T-helper 17 cell (primary cell): ENCODE results near the gene TPBGL. TPM values are rescaled to one million over a fixed set of nuclear protein-coding genes. Genes with fewer than 3 reads are reported as not detected.

Experiments used
- ATAC-seq: fragments of 150-1000 bp; cut with Tn5 transposase; 2 replicates; pipeline ENCODE4 v1.10.0; 2021; ENCODE audit warnings: mild to moderate bottlenecking, moderate library complexity
- DNase-seq, 3 donors: peaks; one replicate each; pipeline versions ENCODE4 v3.0.0 to v3.0.0-alpha.2; 2020 to 2021
- H3K9me3 ChIP-seq: one replicate; pipeline ENCODE4 v1.7.0; 2013; ENCODE audit warnings: low read length, mild to moderate bottlenecking; ENCODE audit not compliant: control insufficient read depth, poor library complexity, severe bottlenecking
- H3K27ac Mint-ChIP-seq: one replicate; pipeline ENCODE4 v1.8.0; 2022; ENCODE audit warnings: mild to moderate bottlenecking, moderate library complexity, mixed read lengths
- H3K27me3 Mint-ChIP-seq: one replicate; pipeline ENCODE4 v1.8.0; 2022; ENCODE audit warnings: mixed read lengths
- H3K36me3 Mint-ChIP-seq: one replicate; pipeline ENCODE4 v1.8.0; 2022; ENCODE audit warnings: low read depth, mixed read lengths
- H3K4me1 Mint-ChIP-seq: one replicate; pipeline ENCODE4 v1.8.0; 2022; ENCODE audit warnings: mild to moderate bottlenecking, mixed read lengths
- H3K4me3 Mint-ChIP-seq: one replicate; pipeline ENCODE4 v1.8.0; 2022; ENCODE audit warnings: mild to moderate bottlenecking, moderate library complexity, mixed read lengths
- total RNA-seq, 4 donors: library from RNA in 2 of 4; stranded (reverse) in 2 of 4; gene quantifications; one replicate each; pipeline ENCODE4 v1.2.3 and lab custom pipeline; 2022 to 2026

The TPBGL gene
- total RNA-seq, 2 donors from 2014 or later: 0.42 to 0.60 TPM

GRCh38 chr11:75201771-75202170, 38.8 kb upstream of the TPBGL start:
- Mint-ChIP-seq H3K36me3 (no peaks in the 10 kb centered on the region), H3K27me3 (peaks cover 21% of the 10 kb centered on the region), H3K4me3 (no peak overlapping the region), H3K27ac (no peak overlapping the region), H3K4me1 (no peaks in the 10 kb centered on the region)
- DNase-seq (no peak), ATAC-seq (no peak)
- no peaks in the 10 kb centered on the region for H3K9me3 ChIP-seq

- DNase-seq (no peak), ATAC-seq (no peak)
- peaks cover 17% of the 10 kb centered on the region for H3K27me3 Mint-ChIP-seq
- no peak overlapping the region for H3K4me3 Mint-ChIP-seq
- H3K4me1 Mint-ChIP-seq: no peaks in the 10 kb centered on the region
- no peaks in the 10 kb centered on the region for H3K36me3 Mint-ChIP-seq
- no peaks in the 10 kb centered on the region for H3K9me3 ChIP-seq
- H3K27ac Mint-ChIP-seq: no peak overlapping the region
Observed at GRCh38 chr11:75202195-75202594, 38.4 kb upstream of the TPBGL start.

GRCh38 chr11:75203138-75203537, 37.4 kb upstream of the TPBGL start:
- Mint-ChIP-seq H3K27ac (no peak overlapping the region), H3K4me3 (no peak overlapping the region), H3K36me3 (no peaks in the 10 kb centered on the region), H3K27me3 (peaks cover 14% of the 10 kb centered on the region), H3K4me1 (no peaks in the 10 kb centered on the region)
- DNase-seq (no peak), ATAC-seq (no peak)
- no peaks in the 10 kb centered on the region for H3K9me3 ChIP-seq

- H3K9me3 ChIP-seq: no peaks in the 10 kb centered on the region
- no peak for ATAC-seq
- no peaks in the 10 kb centered on the region for H3K4me1 Mint-ChIP-seq
- peaks cover 14% of the 10 kb centered on the region for H3K27me3 Mint-ChIP-seq
- H3K4me3 Mint-ChIP-seq: no peak overlapping the region
- DNase-seq: no peak
- no peak overlapping the region for H3K27ac Mint-ChIP-seq
- no peaks in the 10 kb centered on the region for H3K36me3 Mint-ChIP-seq
Observed at GRCh38 chr11:75203641-75204011, 36.9 kb upstream of the TPBGL start.

GRCh38 chr11:75204012-75204674, 36.4 kb upstream of the TPBGL start:
- Mint-ChIP-seq H3K4me3 (no peak overlapping the region), H3K27me3 (peaks cover 14% of the 10 kb centered on the region), H3K4me1 (no peaks in the 10 kb centered on the region), H3K27ac (no peak overlapping the region), H3K36me3 (no peaks in the 10 kb centered on the region)
- DNase-seq (no peak), ATAC-seq (no peak)
- H3K9me3 ChIP-seq: no peaks in the 10 kb centered on the region

GRCh38 chr11:75204685-75205563, 35.6 kb upstream of the TPBGL start:
- no peaks in the 10 kb centered on the region for H3K4me1 Mint-ChIP-seq
- H3K27ac Mint-ChIP-seq: no peak overlapping the region
- no peaks in the 10 kb centered on the region for H3K9me3 ChIP-seq
- no peak overlapping the region for H3K4me3 Mint-ChIP-seq
- H3K27me3 Mint-ChIP-seq: peaks cover 14% of the 10 kb centered on the region
- no peaks in the 10 kb centered on the region for H3K36me3 Mint-ChIP-seq
- ATAC-seq (peak; percentile 93), DNase-seq (peak; percentile 60 to 84 (median 67))

GRCh38 chr11:75205564-75206020, 35.0 kb upstream of the TPBGL start:
- no peaks in the 10 kb centered on the region for H3K9me3 ChIP-seq
- Mint-ChIP-seq H3K4me1 (no peaks in the 10 kb centered on the region), H3K27me3 (peaks cover 14% of the 10 kb centered on the region), H3K4me3 (no peak overlapping the region), H3K27ac (no peak overlapping the region), H3K36me3 (no peaks in the 10 kb centered on the region)
- ATAC-seq: no peak
- DNase-seq: no peak

- H3K27ac Mint-ChIP-seq: no peak overlapping the region
- DNase-seq: no peak
- no peaks in the 10 kb centered on the region for H3K4me1 Mint-ChIP-seq
- H3K36me3 Mint-ChIP-seq: no peaks in the 10 kb centered on the region
- H3K27me3 Mint-ChIP-seq: peaks cover 11% of the 10 kb centered on the region
- H3K9me3 ChIP-seq: no peaks in the 10 kb centered on the region
- ATAC-seq: no peak
- no peak overlapping the region for H3K4me3 Mint-ChIP-seq
Observed at GRCh38 chr11:75208446-75208845, 32.1 kb upstream of the TPBGL start.

- DNase-seq: no peak
- H3K9me3 ChIP-seq: no peaks in the 10 kb centered on the region
Observed at GRCh38 chr11:75212411-75212810, 28.2 kb upstream of the TPBGL start.

GRCh38 chr11:75214411-75214821, 26.2 kb upstream of the TPBGL start:
- ATAC-seq: peak; percentile 68
- H3K9me3 ChIP-seq: no peaks in the 10 kb centered on the region
- peak; percentile 44 to 67 (median 57) for DNase-seq
- peaks cover 34% of the 10 kb centered on the region for H3K27me3 Mint-ChIP-seq
- no peak overlapping the region for H3K27ac Mint-ChIP-seq
- H3K4me1 Mint-ChIP-seq: no peaks in the 10 kb centered on the region
- no peak overlapping the region for H3K4me3 Mint-ChIP-seq
- H3K36me3 Mint-ChIP-seq: no peaks in the 10 kb centered on the region

More at GRCh38 chr11:75212411-75212810, 28.2 kb upstream of the TPBGL start:
- ATAC-seq: no peak
- Mint-ChIP-seq H3K36me3 (no peaks in the 10 kb centered on the region), H3K4me1 (no peaks in the 10 kb centered on the region), H3K27ac (no peak overlapping the region), H3K4me3 (no peak overlapping the region), H3K27me3 (peaks cover 15% of the 10 kb centered on the region)

- ATAC-seq (no peak), DNase-seq (no peak)
- H3K4me3 Mint-ChIP-seq: no peak overlapping the region
- no peaks in the 10 kb centered on the region for H3K36me3 Mint-ChIP-seq
- peaks cover 36% of the 10 kb centered on the region for H3K27me3 Mint-ChIP-seq
- H3K9me3 ChIP-seq: no peaks in the 10 kb centered on the region
- H3K27ac Mint-ChIP-seq: no peak overlapping the region
- H3K4me1 Mint-ChIP-seq: no peaks in the 10 kb centered on the region
Observed at GRCh38 chr11:75214843-75215242, 25.7 kb upstream of the TPBGL start.

GRCh38 chr11:75219869-75220268, 20.7 kb upstream of the TPBGL start:
- ATAC-seq (no peak), DNase-seq (no peak)
- Mint-ChIP-seq H3K4me3 (no peak overlapping the region), H3K27ac (no peak overlapping the region), H3K36me3 (no peaks in the 10 kb centered on the region), H3K4me1 (no peaks in the 10 kb centered on the region), H3K27me3 (peaks cover 25% of the 10 kb centered on the region)
- H3K9me3 ChIP-seq: no peaks in the 10 kb centered on the region

GRCh38 chr11:75223954-75224643, 16.5 kb upstream of the TPBGL start:
- ATAC-seq: no peak
- Mint-ChIP-seq H3K36me3 (no peaks in the 10 kb centered on the region), H3K27ac (no peak overlapping the region), H3K4me3 (no peak overlapping the region), H3K27me3 (peaks cover 5% of the 10 kb centered on the region), H3K4me1 (no peaks in the 10 kb centered on the region)
- DNase-seq: no peak
- no peaks in the 10 kb centered on the region for H3K9me3 ChIP-seq
